Karpas-422 (cell line): ENCODE measurements around the gene EPHB6. TPM values are rescaled to one million over a fixed set of nuclear protein-coding genes. Genes with fewer than 3 reads are reported as not detected.

Source experiments
- DNase-seq: peaks from one replicate; pipeline ENCODE4 v3.0.0-alpha.2; 2015
- H2AFZ ChIP-seq: fragments of 200-600 bp; sonication (generic); 2 replicates; pipeline ENCODE4 v1.6.1; 2014; ENCODE audit warnings: antibody characterized with exemption, low read length, mixed read lengths
- H3K27ac ChIP-seq: fragments of 200-600 bp; sonication (generic); 2 replicates; pipeline ENCODE4 v1.5.1; 2014; ENCODE audit warnings: mild to moderate bottlenecking, low read length, moderate library complexity
- H3K27me3 ChIP-seq: fragments of 200-600 bp; sonication (generic); 2 replicates; pipeline ENCODE4 v1.6.1; 2014; ENCODE audit warnings: low read length, mixed read lengths
- H3K36me3 ChIP-seq: fragments of 200-600 bp; sonication (generic); 2 replicates; pipeline ENCODE4 v1.6.1; 2014; ENCODE audit warnings: low read length, mixed read lengths; ENCODE audit not compliant: insufficient read depth
- H3K4me1 ChIP-seq: fragments of 200-600 bp; sonication (generic); 2 replicates; pipeline ENCODE4 v1.6.1; 2014; ENCODE audit warnings: mild to moderate bottlenecking, low read length, mixed read lengths
- H3K4me2 ChIP-seq: fragments of 200-600 bp; sonication (generic); 2 replicates; pipeline ENCODE4 v1.6.1; 2014; ENCODE audit warnings: low read length, low read depth, mild to moderate bottlenecking; ENCODE audit not compliant: poor library complexity, severe bottlenecking
- H3K4me3 ChIP-seq: fragments of 200-600 bp; sonication (generic); 2 replicates; pipeline ENCODE4 v1.5.1; 2014; ENCODE audit warnings: mild to moderate bottlenecking, antibody characterized with exemption, low read length, mixed read lengths
- H3K79me2 ChIP-seq: fragments of 200-600 bp; sonication (generic); 2 replicates; pipeline ENCODE4 v1.6.1; 2014; ENCODE audit warnings: mild to moderate bottlenecking, low read length, mixed read lengths
- H3K9ac ChIP-seq: fragments of 200-600 bp; sonication (generic); 2 replicates; pipeline ENCODE4 v1.6.0; 2014; ENCODE audit warnings: low read length
- H3K9me2 ChIP-seq: fragments of 200-600 bp; sonication (generic), shearing (Covaris generic); replicated peaks from 2 replicates; pipeline ENCODE4 v1.6.0; 2014; ENCODE audit warnings: mild to moderate bottlenecking, low read length, moderate library complexity; ENCODE audit not compliant: insufficient read depth
- H3K9me3 ChIP-seq: fragments of 300-700, 200-600 bp; sonication (generic); 2 replicates; pipeline ENCODE4 v1.6.1; 2014; ENCODE audit warnings: low read length, mixed read lengths
- H4K20me1 ChIP-seq: fragments of 200-600 bp; sonication (generic); 2 replicates; pipeline ENCODE4 v1.6.1; 2014; ENCODE audit warnings: mild to moderate bottlenecking, antibody characterized with exemption, low read length, low read depth; ENCODE audit not compliant: insufficient read depth
- total RNA-seq: library from RNA; depleted of rRNA; stranded (reverse); fragments of >200 nt; shearing (Covaris generic); gene quantifications from 2 replicates; pipeline ENCODE4 v1.2.3, GENCODE V29; 2014; ENCODE audit warnings: low replicate concordance

The EPHB6 gene
- total RNA-seq, 1 experiment from 2014 or later, result not detected

- no peak overlapping the region for H3K4me2 ChIP-seq
- no peaks in the 10 kb centered on the region for H3K27me3 ChIP-seq
- H3K4me1 ChIP-seq, result no peaks in the 10 kb centered on the region
- H2AFZ ChIP-seq, result no peak overlapping the region
- no peak overlapping the region for H3K27ac ChIP-seq
- no peak overlapping the region for H3K4me3 ChIP-seq
- DNase-seq, result no peak
- H3K9me2 ChIP-seq, result no peaks in the 10 kb centered on the region
- no peaks in the 10 kb centered on the region for H3K36me3 ChIP-seq
- no peaks in the 10 kb centered on the region for H3K9me3 ChIP-seq
- H3K9ac ChIP-seq, result no peak overlapping the region
- no peaks in the 10 kb centered on the region for H3K79me2 ChIP-seq
- no peaks in the 10 kb centered on the region for H4K20me1 ChIP-seq
These were observed 29.4 kb downstream of the EPHB6 start for GRCh38 chr7:142884286-142884640.

DNA sequence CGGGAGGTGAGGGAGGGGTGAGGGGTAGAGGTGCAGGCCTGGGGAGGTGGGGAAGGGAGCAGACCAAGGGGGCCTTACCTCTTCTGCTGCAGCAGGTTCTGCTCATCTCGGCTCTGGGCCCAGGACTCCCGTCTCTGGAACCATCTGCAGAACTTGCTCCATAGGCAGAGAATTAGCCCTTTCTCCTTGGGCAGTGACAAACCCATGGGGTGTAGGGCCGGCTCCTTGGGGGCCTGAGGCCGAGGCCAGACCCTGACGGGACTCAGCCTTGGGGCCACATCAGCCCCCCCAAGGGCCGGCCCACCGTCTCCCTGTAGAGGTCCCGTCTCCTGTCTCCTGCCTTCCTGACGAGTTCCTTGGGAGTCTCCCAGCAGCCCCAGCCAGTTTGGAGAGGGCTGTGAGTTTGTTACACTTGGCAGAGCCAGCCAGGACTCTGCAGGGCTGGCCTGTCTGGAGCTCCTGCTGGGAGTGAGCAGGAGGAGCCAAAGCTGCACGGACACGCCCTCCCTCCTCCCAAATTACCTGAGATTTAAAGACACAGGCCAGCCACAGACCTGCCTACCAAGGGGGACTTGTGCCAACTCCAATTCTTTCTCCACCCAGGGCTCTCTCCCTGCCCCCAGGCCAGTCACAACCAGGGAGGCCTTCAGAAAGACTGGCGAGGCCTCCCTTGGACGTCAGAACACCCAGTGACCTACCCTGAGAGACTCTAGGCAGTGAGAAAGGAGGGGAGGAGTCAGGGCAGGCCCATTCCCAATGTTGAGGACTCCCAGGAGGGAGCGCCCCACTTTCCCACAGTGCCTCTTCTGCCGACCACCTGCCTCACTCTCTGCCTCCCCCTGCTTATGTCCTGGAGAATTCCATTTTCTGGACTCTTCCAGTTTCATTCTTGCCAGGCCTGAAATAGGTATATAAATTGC lies 30.7 kb downstream of the EPHB6 start, which contains the start of gene TRPV6:
Gene TRPV6, minus strand, starts transcription at position 435 of the 920 bp plus-strand sequence.
- Histone ChIP-seq H3K4me3 (no peak within 1 kb of the TSS), H3K79me2 (no peaks in the 10 kb centered on the region), H3K27me3 (no peaks in the 10 kb centered on the region), H4K20me1 (no peaks in the 10 kb centered on the region), H3K9me3 (no peaks in the 10 kb centered on the region), H3K4me1 (no peaks in the 10 kb centered on the region), H3K4me2 (no peak within 1 kb of the TSS), H3K27ac (no peak within 1 kb of the TSS), H3K36me3 (no peaks in the 10 kb centered on the region), H3K9ac (no peak within 1 kb of the TSS), H3K9me2 (no peaks in the 10 kb centered on the region), H2AFZ (no peak within 1 kb of the TSS)
- DNase-seq, result no peak

GRCh38 chr7:142886866-142887265 lies 32.0 kb downstream of the EPHB6 start:
- H3K27ac ChIP-seq, result no peak overlapping the region
- no peak overlapping the region for H3K9ac ChIP-seq
- no peak for DNase-seq
- no peaks in the 10 kb centered on the region for H3K9me3 ChIP-seq
- H3K4me1 ChIP-seq, result no peaks in the 10 kb centered on the region
- no peaks in the 10 kb centered on the region for H3K79me2 ChIP-seq
- H4K20me1 ChIP-seq, result no peaks in the 10 kb centered on the region
- no peak overlapping the region for H3K4me2 ChIP-seq
- H3K9me2 ChIP-seq, result no peaks in the 10 kb centered on the region
- no peaks in the 10 kb centered on the region for H3K36me3 ChIP-seq
- H3K27me3 ChIP-seq, result no peaks in the 10 kb centered on the region
- no peak overlapping the region for H3K4me3 ChIP-seq
- no peak overlapping the region for H2AFZ ChIP-seq

GRCh38 chr7:142887282-142888015 lies 32.6 kb downstream of the EPHB6 start:
- no peaks in the 10 kb centered on the region for H4K20me1 ChIP-seq
- no peak for DNase-seq
- no peaks in the 10 kb centered on the region for H3K9me3 ChIP-seq
- H3K27me3 ChIP-seq, result no peaks in the 10 kb centered on the region
- no peak overlapping the region for H3K9ac ChIP-seq
- no peak overlapping the region for H2AFZ ChIP-seq
- no peak overlapping the region for H3K4me3 ChIP-seq
- no peaks in the 10 kb centered on the region for H3K36me3 ChIP-seq
- H3K79me2 ChIP-seq, result no peaks in the 10 kb centered on the region
- H3K4me1 ChIP-seq, result no peaks in the 10 kb centered on the region
- no peaks in the 10 kb centered on the region for H3K9me2 ChIP-seq
- no peak overlapping the region for H3K4me2 ChIP-seq
- no peak overlapping the region for H3K27ac ChIP-seq

GRCh38 chr7:142889816-142890215 lies 34.9 kb downstream of the EPHB6 start:
- H3K27me3 ChIP-seq, result no peaks in the 10 kb centered on the region
- no peaks in the 10 kb centered on the region for H3K4me1 ChIP-seq
- no peaks in the 10 kb centered on the region for H3K9me2 ChIP-seq
- H3K79me2 ChIP-seq, result no peaks in the 10 kb centered on the region
- no peak overlapping the region for H3K4me2 ChIP-seq
- H3K36me3 ChIP-seq, result no peaks in the 10 kb centered on the region
- no peak overlapping the region for H2AFZ ChIP-seq
- H3K27ac ChIP-seq, result no peak overlapping the region
- no peaks in the 10 kb centered on the region for H4K20me1 ChIP-seq
- H3K9ac ChIP-seq, result no peak overlapping the region
- no peak overlapping the region for H3K4me3 ChIP-seq
- no peak for DNase-seq
- H3K9me3 ChIP-seq, result no peaks in the 10 kb centered on the region

- no peak for DNase-seq
These were observed 36.1 kb downstream of the EPHB6 start for GRCh38 chr7:142890874-142891485.

GRCh38 chr7:142891490-142892082 lies 36.7 kb downstream of the EPHB6 start:
- no peaks in the 10 kb centered on the region for H3K79me2 ChIP-seq
- no peaks in the 10 kb centered on the region for H3K9me3 ChIP-seq
- no peak for DNase-seq
- H3K4me1 ChIP-seq, result no peaks in the 10 kb centered on the region
- no peaks in the 10 kb centered on the region for H3K36me3 ChIP-seq
- no peaks in the 10 kb centered on the region for H3K9me2 ChIP-seq
- H3K27me3 ChIP-seq, result no peaks in the 10 kb centered on the region
- no peak overlapping the region for H2AFZ ChIP-seq
- H3K4me3 ChIP-seq, result no peak overlapping the region
- H3K9ac ChIP-seq, result no peak overlapping the region
- H3K27ac ChIP-seq, result no peak overlapping the region
- H3K4me2 ChIP-seq, result no peak overlapping the region
- H4K20me1 ChIP-seq, result no peaks in the 10 kb centered on the region

More at GRCh38 chr7:142890874-142891485, 36.1 kb downstream of the EPHB6 start:
- no peaks in the 10 kb centered on the region for H3K36me3 ChIP-seq
- H3K9me3 ChIP-seq, result no peaks in the 10 kb centered on the region
- no peak overlapping the region for H2AFZ ChIP-seq
- H3K4me1 ChIP-seq, result no peaks in the 10 kb centered on the region
- no peak overlapping the region for H3K4me3 ChIP-seq
- H3K79me2 ChIP-seq, result no peaks in the 10 kb centered on the region
- no peak overlapping the region for H3K27ac ChIP-seq
- H3K9me2 ChIP-seq, result no peaks in the 10 kb centered on the region
- H3K4me2 ChIP-seq, result no peak overlapping the region
- no peaks in the 10 kb centered on the region for H4K20me1 ChIP-seq
- H3K9ac ChIP-seq, result no peak overlapping the region
- no peaks in the 10 kb centered on the region for H3K27me3 ChIP-seq

- Histone ChIP-seq H2AFZ (no peak overlapping the region; the same call in 1 of the 2 replicates), H3K27ac (no peak overlapping the region), H4K20me1 (no peaks in the 10 kb centered on the region), H3K4me3 (no peak overlapping the region), H3K9ac (no peak overlapping the region), H3K79me2 (no peaks in the 10 kb centered on the region), H3K9me2 (no peaks in the 10 kb centered on the region), H3K4me2 (no peak overlapping the region), H3K36me3 (no peaks in the 10 kb centered on the region), H3K9me3 (no peaks in the 10 kb centered on the region), H3K4me1 (no peaks in the 10 kb centered on the region), H3K27me3 (no peaks in the 10 kb centered on the region)
- DNase-seq, result no peak
These were observed 38.1 kb downstream of the EPHB6 start for GRCh38 chr7:142892951-142893350.
